ENCODE results near the gene AP1S1. TPM values are rescaled to one million over a fixed set of nuclear protein-coding genes. Genes with fewer than 3 reads are reported as not detected.

AP1S1 gene
- total and polyA plus RNA-seq, 2 experiments from 2014 or later: 31.1 to 85.8 TPM

DNA sequence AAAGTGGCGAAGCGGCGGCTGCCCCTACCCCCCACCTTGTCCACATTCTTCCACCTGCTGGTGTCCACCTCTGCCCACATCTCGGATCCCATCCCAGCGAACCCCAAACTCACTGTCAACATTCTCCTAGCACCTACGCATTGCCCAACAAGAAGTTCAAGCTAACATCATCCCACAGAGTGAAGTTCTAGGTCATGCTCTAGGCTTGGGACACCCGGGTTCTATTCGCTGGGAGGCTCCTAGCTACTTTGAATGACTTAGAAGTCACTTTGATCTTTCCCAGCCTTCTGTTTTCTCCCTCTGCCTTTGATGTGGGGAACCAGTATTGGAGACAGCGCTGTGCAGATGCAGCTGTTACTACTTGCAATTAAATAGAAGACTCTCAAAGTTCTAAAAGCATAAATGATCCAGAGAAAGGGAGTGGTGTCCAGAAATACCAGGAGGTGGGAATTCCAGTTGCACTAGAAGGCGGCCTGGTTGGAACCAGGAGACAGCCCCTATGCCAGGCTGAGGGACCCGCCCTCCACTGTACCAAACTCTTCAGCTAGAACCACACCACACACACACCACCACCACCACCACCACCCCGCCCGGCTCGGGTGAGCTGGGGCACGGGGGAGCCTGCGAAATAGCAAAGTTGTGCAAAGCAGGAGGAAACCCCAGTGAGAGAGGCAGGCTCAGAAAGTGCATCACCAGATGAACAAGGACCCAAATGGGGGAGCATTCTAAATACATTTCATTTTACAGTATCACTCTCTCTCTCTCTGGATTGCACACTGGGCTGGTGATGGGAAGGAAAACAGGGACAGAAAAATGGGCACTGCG lies 16.6 kb downstream of the AP1S1 start:
- Histone ChIP-seq H4K20me1 (ENCODE audit: insufficient read depth, poor library complexity, severe bottlenecking) (no peaks in the 10 kb centered on the region), H2AFZ (no peak overlapping the region), H3K4me1 (ENCODE audit: insufficient read depth) (peaks cover 20% of the 10 kb centered on the region), H3K36me3 (replicated peaks; ENCODE audit: insufficient read depth, low read depth) (no peaks in the 10 kb centered on the region), H3K4me2 (no peak overlapping the region), H3K27me3 (peaks cover 98% of the 10 kb centered on the region), H3K27ac (no peak overlapping the region), H3K9me2 (replicated peaks; ENCODE audit: insufficient read depth) (no peaks in the 10 kb centered on the region), H3K4me3 (no peak overlapping the region), H3K9me3 (ENCODE audit: low read depth) (no peaks in the 10 kb centered on the region), H3K79me2 (no peaks in the 10 kb centered on the region)
- no peak for DNase-seq (ENCODE audit: low spot score)
- WGBS (ENCODE audit: low lambda C conversion rate, missing lambda C conversion rate): 11% methylated on average over 17 of the region's 17 CpGs
- TF ChIP-seq, protein P1, sequence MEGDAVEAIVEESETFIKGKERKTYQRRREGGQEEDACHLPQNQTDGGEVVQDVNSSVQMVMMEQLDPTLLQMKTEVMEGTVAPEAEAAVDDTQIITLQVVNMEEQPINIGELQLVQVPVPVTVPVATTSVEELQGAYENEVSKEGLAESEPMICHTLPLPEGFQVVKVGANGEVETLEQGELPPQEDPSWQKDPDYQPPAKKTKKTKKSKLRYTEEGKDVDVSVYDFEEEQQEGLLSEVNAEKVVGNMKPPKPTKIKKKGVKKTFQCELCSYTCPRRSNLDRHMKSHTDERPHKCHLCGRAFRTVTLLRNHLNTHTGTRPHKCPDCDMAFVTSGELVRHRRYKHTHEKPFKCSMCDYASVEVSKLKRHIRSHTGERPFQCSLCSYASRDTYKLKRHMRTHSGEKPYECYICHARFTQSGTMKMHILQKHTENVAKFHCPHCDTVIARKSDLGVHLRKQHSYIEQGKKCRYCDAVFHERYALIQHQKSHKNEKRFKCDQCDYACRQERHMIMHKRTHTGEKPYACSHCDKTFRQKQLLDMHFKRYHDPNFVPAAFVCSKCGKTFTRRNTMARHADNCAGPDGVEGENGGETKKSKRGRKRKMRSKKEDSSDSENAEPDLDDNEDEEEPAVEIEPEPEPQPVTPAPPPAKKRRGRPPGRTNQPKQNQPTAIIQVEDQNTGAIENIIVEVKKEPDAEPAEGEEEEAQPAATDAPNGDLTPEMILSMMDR (IDR thresholded peaks at IDR 0.05; ENCODE audit: poor library complexity): no peak
- TF ChIP-seq EZH2 (IDR thresholded peaks at IDR 0.05; ENCODE audit: borderline replicate concordance): peak; percentile 20

DNA sequence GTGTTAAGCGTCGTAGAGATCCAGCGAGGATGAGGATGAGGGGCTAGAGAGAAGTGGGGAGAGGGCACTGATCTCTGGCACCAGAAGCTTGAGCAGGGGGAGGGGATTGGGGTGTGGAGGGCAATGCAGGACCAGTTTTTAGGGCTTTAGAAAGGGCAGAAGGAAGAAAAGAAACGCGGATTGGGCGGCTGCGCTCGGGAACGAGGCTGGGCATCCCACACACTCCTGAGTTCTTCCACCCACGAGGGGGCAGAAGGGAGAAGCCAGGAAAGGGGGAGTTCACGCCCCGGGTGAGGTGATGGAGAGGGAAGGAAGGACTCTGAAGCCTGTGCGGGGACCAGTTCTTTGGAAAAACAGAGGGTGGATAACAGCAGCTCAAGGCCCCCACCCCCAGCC lies 17.2 kb downstream of the AP1S1 start:
- no peaks in the 10 kb centered on the region for H3K36me3 ChIP-seq (replicated peaks; ENCODE audit: insufficient read depth, low read depth)
- no peaks in the 10 kb centered on the region for H3K9me3 ChIP-seq (ENCODE audit: low read depth)
- H3K4me2 ChIP-seq: no peak overlapping the region
- H3K4me1 ChIP-seq (ENCODE audit: insufficient read depth): peaks cover 20% of the 10 kb centered on the region
- 9% methylated on average over 11 of the region's 13 CpGs for WGBS (ENCODE audit: low lambda C conversion rate, missing lambda C conversion rate)
- no peaks in the 10 kb centered on the region for H4K20me1 ChIP-seq (ENCODE audit: insufficient read depth, poor library complexity, severe bottlenecking)
- no peaks in the 10 kb centered on the region for H3K79me2 ChIP-seq
- no peak overlapping the region for H3K4me3 ChIP-seq
- H3K27ac ChIP-seq: no peak overlapping the region
- TF ChIP-seq, protein P1 (IDR thresholded peaks at IDR 0.05; ENCODE audit: poor library complexity): no peak
- TF ChIP-seq EZH2phosphoT487 (IDR thresholded peaks at IDR 0.05; ENCODE audit: low read depth, severe bottlenecking, unreplicated experiment) (no peak), EZH2 (IDR thresholded peaks at IDR 0.05; ENCODE audit: borderline replicate concordance) (no peak)
- H2AFZ ChIP-seq: no peak overlapping the region
- no peaks in the 10 kb centered on the region for H3K9me2 ChIP-seq (replicated peaks; ENCODE audit: insufficient read depth)
- DNase-seq (ENCODE audit: low spot score): no peak
- H3K27me3 ChIP-seq: peaks cover 97% of the 10 kb centered on the region

DNA sequence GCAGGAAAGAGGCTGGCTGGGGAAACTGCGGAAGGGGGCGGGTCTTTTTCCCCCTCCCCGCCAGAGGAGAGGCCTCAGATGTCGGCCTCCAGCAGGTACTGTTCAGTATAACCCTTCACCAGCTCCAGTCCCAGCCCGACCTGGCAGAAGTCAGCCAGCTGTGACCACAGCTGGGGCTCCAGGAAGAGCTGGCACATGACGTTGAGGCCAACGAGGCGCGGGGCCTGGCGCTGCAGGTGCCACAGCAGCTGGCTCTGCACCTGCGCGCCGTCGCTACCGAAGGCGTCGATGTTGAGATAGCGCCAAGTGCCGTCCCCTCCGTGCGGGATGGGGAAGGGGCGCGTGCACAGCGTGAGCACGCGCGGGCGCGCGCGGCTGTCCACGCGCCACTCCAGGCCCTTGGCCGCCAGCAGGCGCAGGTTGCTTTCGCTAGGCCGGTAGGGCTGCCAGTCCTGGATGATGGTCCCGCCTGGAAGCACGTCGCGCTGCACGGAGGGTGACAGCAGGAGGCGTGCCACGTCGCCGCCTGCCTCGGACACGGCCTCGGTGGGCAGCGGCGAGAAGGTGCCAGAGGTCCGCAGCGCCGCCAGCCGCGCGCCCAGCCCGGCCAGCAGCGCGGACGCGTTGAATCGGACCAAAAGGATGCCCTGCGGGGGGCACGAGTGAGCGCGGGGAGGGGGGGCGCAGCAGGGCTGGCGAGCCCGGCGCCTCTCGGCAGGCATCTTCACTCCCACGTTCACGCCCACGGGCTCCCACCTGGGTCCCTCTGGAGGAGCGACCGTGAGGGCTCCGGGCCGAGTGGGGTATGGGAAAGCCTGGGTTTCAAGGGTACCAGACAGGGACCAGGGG lies 18.0 kb downstream of the AP1S1 start:
- no peaks in the 10 kb centered on the region for H3K79me2 ChIP-seq
- no peaks in the 10 kb centered on the region for H4K20me1 ChIP-seq (ENCODE audit: insufficient read depth, poor library complexity, severe bottlenecking)
- peak overlapping the region; percentile 70 for H3K4me2 ChIP-seq
- H2AFZ ChIP-seq: no peak overlapping the region
- no peaks in the 10 kb centered on the region for H3K9me2 ChIP-seq (replicated peaks; ENCODE audit: insufficient read depth)
- DNase-seq (ENCODE audit: low spot score): no peak
- no peaks in the 10 kb centered on the region for H3K9me3 ChIP-seq (ENCODE audit: low read depth)
- 2% methylated on average over 68 of the region's 79 CpGs for WGBS (ENCODE audit: low lambda C conversion rate, missing lambda C conversion rate)
- H3K36me3 ChIP-seq (replicated peaks; ENCODE audit: insufficient read depth, low read depth): no peaks in the 10 kb centered on the region
- H3K27me3 ChIP-seq: peaks cover 98% of the 10 kb centered on the region
- no peak overlapping the region for H3K4me3 ChIP-seq
- peaks cover 20% of the 10 kb centered on the region for H3K4me1 ChIP-seq (ENCODE audit: insufficient read depth)
- no peak overlapping the region for H3K27ac ChIP-seq
- peak; percentile 82 for TF ChIP-seq EZH2 (IDR thresholded peaks at IDR 0.05; ENCODE audit: borderline replicate concordance)
- peak; percentile 27 for TF ChIP-seq EZH2phosphoT487 (IDR thresholded peaks at IDR 0.05; ENCODE audit: low read depth, severe bottlenecking, unreplicated experiment)
- TF ChIP-seq, protein P1 (IDR thresholded peaks at IDR 0.05; ENCODE audit: poor library complexity): no peak
